COLO668 (cell line): ENCODE results near the gene NTM.

Experiments
- DNase-seq: peaks from one replicate; lab custom pipeline; 2025; ENCODE audit not compliant: unreplicated experiment; lab: John Stamatoyannopoulos, UW

NTM gene

DNA sequence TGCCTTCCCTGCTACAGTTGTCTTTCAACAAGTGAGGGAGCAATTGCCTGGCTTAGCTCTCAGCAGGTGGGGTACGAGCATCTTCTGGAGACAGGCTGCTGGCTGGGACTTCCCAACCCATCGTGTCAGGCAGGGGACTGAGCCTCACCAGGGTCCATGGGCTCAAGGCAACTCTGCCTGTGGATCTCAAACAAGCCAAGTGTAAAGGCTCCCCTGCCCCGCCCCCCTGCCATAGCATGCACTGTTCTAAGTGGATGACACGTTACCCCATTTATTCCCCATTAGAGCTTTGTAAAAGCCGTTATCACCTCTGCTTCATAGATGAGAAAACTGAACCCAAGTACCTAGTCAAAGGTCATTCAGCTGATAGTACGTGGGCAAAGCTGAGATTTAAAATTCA is 222.9 kb downstream of the NTM start:
- no peak for DNase-seq

DNA sequence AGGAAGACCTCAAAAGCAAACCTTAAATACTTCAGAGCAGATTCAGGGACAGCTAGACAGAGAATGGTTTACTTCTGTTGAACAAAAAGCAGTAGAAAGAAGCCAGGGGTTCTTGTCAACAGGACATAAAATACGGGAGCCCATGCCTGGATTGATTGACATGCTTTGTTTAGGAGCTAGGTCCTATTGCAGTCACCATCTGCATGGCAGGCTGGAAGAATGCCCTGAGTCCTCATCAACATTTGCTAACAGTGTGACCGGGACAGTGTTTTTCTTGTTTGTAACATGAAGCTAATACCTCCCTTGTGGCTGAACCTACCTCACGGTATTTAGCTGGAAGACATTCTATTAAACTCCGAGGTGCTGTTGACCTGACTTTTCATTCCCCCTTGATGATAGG is 225.4 kb downstream of the NTM start:
- no peak for DNase-seq

DNA sequence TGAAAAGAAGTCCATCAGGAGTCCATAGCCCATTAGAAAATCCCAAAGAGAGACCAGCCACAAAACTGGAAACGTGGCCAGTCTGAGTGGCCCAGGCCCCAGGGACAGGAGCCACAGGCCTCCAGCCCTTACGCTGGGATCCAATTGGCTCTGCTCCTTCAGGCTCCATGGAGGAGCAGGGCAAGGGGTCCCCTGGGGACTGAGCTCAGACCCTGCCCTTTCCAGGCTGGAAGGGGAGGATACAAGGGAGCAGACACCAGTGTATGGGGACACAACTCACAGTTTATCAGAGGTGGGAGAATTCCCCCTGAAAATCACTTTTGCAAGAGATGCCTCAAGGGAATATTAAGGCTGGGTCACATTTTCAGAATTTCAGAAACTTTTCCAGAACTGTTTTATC is 227.5 kb downstream of the NTM start:
- no peak for DNase-seq

DNA sequence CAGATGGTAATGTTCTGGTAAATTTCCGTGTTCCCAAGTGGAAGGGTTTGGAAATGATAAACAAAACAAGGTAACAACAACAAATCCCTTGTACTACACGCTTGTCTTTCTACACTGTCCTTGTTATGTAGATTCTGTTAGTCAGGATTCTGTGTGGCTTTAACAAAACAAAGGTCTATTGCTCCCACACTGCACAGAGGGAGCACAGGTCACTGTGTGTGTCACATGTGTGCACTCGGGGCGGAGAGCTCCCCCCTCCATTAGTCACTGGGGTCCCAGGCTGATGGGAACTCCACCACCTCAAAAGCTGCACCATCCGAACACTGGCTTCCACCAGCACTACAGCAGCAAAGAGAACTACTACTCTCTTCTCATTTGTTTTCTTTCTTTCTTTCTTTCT is 227.9 kb downstream of the NTM start:
- DNase-seq, result no peak

DNA sequence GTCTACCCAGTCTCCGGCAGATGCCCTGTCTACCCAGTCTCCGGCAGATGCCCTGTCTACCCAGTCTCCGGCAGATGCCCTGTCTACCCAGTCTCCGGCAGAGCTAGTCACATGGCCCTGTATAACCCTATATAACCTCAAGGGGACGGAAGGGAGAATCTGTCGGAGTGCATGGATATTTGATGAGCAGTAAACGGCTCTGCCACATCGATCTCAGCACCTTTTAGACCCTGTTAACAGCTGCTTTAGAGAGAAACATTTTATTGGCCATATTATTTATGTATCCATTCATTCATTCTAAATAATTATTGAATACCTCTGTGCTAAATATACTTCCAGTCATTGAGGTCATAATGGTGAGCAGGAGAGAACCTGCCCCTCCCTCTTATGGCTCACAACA is 228.9 kb downstream of the NTM start:
- no peak for DNase-seq

DNA sequence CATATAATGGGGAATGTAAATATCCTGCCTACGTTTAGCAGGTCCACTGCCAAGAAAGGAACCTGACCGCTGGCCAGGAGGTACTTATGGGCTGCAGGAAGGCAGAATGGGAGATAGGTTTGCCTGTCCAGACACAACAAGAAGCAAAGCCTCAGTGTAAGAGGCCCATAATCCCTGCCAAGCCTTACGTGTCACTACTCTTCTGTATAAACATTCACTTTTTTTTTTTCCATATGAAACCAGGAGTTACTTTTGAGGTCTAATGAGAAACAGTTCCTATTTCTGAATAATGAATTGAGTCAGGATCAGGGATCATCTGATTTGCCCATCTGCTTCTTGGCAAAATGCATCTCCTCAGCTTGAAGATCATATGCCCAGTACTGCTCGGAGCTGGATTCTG is 230.2 kb downstream of the NTM start:
- no peak for DNase-seq

DNA sequence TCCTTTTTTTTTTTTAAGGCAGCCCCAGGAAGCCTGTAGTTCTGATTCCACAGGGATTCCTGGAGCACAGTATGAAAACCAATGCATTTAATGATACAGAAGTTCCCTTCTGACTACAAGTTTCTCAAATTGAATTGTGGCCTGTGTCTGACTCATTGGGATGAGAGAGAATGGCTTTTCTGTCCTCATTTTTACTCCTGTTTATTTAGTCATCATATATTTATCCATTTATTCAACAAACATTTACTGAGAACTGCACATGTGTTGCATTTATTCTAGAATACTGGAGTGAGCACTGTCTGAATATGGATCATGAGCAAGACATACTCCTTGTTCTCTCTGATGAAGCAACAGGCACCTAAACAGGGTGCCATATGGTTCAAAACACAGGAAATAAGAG is 231.2 kb downstream of the NTM start:
- no peak for DNase-seq

DNA sequence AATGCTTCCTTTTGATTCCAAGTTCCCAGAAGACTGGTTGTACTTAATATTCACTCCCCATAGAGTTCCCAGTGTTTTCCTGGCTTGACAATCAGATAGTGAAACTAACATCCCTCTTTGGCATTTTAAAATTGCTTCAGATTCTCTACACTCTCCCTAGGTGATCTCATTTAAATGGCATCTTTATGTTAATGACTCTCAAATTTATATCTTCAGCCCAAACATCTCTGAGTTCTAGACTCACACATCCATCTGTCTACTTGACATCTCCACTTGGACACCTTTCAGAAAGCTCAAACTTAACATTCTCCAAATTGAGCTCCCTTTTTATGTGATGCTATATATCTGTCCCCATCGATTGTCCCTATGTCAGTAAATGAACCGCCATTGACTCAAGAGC is 232.0 kb downstream of the NTM start:
- no peak for DNase-seq

DNA sequence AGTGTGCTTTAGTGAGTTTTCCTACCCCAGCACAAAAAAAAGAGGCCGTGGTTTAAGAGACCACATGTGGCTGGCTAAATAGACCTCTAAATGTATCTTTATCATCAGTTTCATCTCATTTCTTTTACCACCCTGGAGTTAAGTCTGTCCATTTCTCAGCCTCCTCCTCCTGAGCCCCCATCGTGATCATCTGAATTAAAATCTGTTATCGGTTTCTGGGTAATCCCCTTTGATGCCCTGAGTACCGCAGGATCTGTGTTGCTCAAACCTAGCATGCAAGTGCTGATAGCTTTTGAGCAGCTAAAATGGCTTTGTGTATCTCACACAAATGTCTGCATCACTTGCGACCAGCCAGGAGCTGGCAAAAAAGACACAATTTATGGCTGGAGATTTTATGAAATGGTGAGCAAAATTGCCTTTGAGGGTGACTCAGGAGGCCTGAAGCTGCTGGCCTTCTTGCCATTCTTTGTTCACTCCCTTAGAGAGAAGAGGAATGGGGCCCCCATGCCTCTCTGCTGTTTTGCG is 236.5 kb downstream of the NTM start:
- no peak for DNase-seq

DNA sequence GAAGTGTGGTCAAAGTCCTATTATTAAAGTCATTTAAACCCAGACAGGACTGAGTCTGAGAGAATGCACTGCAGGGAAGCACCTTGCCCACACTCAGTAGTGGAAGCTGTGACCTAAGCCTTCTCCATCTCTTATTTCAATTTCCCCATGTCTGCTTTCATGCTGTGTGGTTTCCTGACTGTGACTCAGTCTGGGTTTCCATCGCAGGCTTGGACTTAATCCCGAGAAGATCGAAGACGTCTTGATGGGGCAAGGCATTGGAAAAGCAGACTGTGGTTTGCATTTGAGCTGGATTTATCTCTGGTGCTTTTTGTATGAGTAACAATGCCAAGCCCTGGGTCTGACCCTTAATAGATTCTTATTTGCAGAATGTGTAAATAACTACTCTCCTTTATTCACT is 238.9 kb downstream of the NTM start:
- no peak for DNase-seq

DNA sequence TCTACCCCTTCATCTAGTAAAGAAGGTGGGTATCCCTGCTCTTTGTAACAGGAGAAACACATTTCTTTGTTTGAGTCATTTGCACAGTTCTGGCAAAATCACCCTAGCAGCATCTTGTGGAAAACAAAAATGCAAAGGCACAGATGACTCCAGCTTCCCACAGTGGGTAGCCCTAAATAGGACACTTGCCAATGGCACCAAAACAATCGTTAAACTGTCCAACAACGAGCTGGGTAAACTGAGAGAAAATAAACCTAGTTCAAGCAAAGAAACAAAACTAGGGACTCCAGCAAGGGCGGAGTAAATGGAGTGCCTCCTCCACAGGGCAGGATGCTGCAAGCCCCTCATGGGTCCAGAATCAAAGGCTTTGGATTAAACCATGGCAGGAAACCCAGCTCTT is 239.5 kb downstream of the NTM start:
- DNase-seq, result no peak

DNA sequence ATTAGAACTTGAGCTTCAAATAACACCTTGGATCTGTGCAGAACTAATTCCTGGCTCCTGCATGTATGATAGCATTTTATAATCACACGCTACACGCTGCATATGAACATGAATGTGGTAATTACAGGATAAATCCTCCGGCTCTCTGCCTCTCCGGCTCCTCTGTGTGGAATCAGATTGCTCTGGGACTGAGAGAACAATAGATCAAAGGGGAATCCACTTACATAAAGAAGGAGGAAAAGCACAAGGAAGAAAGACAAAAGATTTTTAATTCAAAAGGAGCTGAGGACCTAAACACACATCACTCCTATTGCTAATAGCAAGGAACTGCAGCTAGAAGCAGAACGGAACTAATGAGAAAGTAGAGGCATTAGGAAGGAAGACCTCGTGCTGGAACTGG is 240.9 kb downstream of the NTM start:
- no peak for DNase-seq

DNA sequence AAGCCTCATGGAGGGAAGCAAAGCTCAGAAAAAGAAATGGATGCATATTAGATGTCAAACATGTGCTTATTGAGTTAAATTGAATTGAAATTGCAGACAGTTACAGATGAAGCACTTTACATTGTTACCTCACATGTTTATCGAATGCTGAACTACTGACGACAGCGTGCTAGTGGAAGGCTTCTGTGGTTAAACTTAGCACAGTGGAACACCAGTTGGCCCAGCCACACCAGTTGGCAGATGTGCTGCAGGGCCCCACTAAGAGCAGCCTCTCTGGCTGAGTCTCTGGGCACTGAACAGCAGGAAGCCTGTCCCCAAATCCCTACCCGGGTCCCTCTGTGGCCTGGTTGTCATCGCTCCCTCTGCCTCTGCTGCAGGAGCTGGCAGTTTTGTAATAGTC is 242.1 kb downstream of the NTM start:
- DNase-seq, result no peak

DNA sequence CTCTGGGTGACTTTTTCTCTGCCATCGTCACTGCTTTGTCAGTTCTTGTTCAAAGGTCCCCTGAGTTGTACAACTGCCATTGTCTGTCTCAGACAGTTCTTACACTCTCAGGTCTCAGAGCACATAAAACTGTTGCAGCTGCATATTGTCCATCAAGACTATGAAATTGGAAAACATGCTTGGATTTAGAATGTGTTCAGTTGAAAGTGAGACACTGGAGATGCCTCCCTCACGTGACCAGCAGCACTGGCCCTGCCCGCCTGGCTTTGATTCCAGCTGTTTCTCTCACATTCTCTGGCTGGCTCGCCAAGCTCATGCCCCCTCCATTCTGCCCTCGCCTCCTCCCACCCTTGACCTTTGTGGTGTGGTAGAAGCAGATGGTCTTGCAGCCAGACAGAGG is 244.2 kb downstream of the NTM start:
- DNase-seq, result no peak

DNA sequence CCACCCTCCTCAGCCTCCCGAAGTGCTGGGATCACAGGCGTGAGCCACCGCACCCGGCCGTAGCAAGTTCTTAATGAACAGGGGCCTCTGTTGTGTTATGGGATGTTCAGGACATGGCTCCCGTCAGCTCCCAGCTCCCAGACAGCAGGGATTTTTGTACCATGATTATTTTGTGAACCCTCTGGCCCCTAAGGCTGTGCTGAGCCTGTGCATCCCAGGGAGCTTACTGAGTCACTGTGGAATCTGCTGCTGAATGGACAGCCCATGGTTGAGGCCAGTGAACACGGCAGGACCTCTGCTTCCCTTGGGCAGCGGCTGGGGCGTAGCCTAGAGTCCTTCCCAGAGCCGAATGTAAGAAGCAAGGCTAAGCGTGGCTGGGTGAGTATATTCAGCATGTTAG is 245.2 kb downstream of the NTM start:
- DNase-seq, result no peak

DNA sequence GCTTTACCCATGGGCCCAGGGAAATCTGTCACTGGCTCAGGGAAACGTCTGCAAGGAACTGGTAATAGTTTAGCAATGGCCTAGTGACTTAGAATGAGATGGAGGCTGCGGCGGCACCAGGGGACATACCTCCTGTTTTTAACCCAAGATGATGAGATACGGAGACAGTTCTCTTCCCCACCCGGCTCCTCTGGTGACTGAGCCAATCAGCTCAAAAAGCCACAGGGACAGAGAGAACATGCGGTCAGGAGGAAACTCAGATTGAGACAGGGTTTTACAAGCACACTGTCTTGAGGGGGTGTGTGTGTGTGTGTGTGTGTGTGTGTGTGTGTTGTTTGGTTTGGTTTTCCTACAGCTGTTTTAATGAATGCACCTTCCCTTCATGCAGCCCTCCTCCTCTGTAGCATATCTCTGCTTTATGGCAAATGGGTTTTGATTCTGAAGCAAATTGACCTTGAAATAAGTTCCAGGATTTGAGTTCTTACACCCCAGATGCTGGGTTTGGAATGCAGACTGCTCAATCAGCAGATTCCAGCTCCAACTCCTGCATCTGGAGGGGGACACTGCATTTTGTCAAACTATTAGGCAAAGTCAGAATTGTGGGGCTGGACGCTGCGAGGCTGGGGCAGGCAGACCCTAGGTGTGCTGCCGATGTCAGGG is 246.2 kb downstream of the NTM start:
- DNase-seq, result no peak

DNA sequence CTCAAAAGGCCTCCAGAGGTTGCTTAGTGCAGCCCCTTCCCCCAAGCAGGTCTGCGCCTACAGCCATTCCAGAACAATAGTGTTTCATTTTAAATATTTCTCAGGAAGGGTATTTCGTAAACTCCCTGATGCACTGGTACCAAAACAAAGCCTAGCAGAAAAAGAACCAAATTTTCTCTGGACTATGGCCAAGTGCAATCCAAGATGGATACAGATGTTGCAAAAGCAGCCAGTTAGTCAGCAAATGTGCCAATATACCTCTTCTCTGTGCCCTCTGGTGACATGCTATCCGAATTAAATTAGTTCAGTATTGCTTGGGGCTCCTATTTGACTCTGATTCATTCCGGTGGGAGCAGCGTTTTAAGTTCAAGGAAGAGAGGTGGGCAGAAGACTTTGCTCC is 247.8 kb downstream of the NTM start:
- no peak for DNase-seq

DNA sequence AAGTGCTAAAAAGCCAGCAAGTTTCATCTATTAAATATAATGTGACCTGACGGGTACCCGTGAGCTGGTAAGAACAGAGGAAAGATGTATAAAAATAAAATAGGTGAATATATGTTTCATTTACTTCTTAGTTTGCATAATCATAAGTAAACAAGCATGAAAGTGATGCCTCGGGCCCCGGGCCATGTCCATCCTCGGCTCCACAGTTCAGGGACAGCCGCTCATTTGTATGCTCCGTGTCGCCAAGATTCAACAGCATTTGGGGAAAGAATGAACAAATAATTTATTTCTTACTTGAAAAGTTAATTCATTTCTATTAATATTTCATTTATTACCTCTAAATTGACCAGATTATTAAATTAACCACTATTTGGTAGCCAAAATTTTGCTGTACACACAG is 251.8 kb downstream of the NTM start:
- no peak for DNase-seq

DNA sequence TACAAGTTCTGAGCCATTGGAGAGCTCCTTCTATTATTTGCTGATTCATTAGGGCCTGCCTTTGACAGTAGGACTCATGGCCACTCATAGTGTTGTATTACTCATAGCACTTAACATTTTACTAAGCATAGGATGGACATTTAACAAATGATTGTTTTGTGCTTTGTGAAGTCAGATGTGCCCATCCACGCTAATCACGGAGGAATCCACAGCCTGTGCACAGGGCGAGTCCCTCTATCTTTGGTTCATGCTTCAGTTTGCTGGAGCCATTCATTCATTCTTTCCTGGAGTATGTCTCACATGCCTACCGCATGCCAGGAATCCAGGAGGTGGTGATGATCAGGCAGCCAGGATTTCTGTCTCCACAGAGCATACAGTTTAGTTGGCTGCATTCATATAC is 254.1 kb downstream of the NTM start:
- no peak for DNase-seq

DNA sequence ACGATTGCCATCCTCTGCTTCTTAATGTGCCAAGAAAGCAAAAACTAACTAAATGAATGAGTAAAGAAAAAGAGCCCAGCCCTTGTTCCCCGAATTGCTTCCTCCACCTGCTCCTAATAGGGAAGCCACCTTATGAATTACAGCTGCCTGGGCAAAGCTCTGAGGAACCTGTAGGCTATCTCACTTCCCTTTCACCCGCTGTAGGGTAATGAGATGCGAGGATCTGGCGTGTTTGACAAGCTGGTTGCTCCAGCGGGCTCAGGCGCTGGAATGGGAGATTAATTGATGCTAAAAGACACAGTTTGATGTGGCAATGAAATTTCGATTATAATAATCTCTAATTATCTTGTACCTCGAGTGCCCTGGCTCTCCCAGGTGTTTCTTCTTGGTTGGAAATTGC is 256.4 kb downstream of the NTM start:
- no peak for DNase-seq

DNA sequence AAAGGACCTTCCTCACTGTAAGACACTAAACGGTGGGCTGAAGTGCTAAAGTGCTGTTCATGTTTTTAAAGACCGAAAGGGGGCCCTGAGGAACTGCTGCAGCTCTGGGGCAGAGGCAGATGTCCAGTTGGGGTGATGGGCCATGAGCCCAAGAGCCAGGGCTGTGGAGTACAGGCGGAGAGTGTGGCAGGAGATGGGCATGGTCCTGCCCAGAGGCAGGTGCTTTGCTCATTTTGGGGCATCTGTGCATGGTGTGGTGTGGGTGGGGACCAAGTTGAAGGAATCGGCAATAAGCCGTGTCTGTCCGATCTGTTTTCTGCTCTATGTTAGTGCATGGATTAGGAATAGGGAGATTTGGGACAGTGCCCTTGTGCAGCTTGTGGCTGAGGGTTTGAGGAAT is 258.3 kb downstream of the NTM start:
- no peak for DNase-seq

DNA sequence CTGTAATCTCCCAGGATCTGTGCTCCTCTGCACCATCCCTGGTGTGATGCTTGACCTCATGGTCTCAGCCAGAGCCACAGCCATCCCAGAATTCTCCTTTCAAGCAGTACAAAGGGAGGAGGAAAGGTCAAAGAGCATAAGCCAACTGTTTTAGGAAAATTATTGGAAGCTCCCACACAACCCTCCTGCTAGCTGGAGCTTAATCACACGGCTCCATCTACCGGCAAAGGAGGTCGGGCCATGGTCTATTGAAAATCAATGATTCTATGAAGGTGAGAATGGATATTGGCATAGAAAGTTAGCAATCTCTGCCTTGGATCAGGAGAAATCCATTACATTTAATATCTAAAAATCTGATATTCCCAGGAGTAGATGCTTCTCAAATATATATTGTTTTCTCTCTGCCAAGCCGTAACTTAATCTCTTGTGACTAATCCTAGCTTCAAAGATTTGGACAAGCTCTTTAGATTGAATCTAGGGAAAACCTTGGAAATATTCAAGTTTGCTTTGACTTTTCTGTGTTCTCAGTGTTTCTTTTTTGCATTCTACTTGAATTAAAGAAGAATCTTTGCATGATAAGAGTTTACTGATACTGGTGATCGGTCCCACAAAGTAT is 259.6 kb downstream of the NTM start:
- DNase-seq, result no peak

DNA sequence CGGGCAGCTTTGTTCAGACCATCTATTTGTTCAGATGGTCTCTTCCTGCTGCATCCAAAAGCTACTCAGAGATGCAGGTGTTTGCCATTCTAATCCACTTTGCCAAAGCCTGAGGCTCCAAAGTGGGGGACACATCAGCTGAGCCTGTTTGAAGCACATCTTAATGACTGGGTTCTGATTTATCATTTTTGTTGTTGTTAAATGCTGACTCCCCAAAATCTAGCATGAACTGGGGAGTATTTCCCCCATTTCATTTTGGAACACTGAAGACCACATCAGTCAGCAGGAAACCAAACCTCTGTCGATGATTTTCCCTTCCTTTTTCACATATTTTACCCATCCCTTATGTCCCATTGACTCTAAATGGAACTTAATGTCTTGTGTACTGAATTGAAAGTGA is 262.6 kb downstream of the NTM start:
- no peak for DNase-seq
